ENCODE measurements around the gene CDK5RAP1.

The CDK5RAP1 gene

DNA sequence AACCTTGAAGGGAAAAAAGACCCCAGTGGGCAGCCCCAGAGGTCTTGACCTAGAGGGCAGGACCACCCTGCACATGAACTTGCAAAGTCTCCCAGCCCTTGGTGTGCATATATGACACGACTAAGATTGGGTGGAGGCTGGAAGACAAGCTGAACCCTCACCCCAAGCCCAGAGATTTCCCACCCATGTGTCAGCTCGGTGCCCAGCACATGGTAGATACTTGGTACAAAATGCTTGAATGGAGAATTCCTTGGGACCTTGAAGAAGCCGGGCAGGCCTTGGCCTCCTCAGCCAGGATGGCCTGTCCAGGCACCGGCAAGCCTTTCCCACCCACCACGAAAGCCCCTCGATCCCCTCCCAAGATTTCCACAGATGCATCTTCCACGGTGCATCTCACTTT, 67.7 kb downstream of the CDK5RAP1 start:
- Histone ChIP-seq H3K36me3 (no peaks in the 10 kb centered on the region), H3K27me3 (peaks cover 5% of the 10 kb centered on the region), H3K9me3 (no peaks in the 10 kb centered on the region), H3K27ac (no peak overlapping the region), H3K4me1 (ENCODE audit: control insufficient read depth in 1 of 2, insufficient read depth in 1 of 2, low read depth in 1 of 2, low read length in 1 of 2) (no peaks in the 10 kb centered on the region), H3K4me3 (ENCODE audit: low read depth in 1 of 2, low read length in 1 of 2) (no peak overlapping the region)
- TF ChIP-seq, protein P1, sequence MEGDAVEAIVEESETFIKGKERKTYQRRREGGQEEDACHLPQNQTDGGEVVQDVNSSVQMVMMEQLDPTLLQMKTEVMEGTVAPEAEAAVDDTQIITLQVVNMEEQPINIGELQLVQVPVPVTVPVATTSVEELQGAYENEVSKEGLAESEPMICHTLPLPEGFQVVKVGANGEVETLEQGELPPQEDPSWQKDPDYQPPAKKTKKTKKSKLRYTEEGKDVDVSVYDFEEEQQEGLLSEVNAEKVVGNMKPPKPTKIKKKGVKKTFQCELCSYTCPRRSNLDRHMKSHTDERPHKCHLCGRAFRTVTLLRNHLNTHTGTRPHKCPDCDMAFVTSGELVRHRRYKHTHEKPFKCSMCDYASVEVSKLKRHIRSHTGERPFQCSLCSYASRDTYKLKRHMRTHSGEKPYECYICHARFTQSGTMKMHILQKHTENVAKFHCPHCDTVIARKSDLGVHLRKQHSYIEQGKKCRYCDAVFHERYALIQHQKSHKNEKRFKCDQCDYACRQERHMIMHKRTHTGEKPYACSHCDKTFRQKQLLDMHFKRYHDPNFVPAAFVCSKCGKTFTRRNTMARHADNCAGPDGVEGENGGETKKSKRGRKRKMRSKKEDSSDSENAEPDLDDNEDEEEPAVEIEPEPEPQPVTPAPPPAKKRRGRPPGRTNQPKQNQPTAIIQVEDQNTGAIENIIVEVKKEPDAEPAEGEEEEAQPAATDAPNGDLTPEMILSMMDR (IDR thresholded peaks at IDR 0.05), result no peak

DNA sequence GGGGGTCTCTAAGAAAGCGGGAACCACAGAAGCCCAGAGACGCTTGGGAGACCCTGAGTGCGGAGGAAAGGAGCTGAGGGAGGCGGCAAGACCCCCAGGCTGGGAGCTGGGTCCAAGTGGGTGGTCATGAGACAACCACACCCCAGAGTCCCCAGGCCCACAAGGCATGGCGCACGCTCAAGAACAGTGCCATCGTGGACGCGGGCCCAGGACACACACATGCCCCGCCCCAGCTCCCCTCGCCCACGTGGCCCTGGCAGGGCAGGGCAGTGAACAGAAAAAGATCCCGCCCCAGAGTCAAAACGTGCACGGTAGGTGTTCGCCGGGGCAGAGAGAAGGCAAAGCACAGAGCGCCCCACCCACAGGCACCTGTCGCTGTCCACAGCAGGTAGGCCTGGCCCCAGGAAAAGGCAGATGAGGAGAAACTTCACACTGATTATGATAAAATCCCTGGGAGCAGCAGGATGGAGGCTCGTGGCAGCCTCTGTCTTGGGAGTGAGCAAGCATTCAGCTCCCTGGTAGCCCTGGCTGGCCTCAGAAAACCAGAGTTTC, 68.3 kb downstream of the CDK5RAP1 start:
- H3K4me3 ChIP-seq (ENCODE audit: low read depth in 1 of 2, low read length in 1 of 2), result no peak overlapping the region
- no peaks in the 10 kb centered on the region for H3K9me3 ChIP-seq
- H3K36me3 ChIP-seq, result no peaks in the 10 kb centered on the region
- TF ChIP-seq, protein P1 (IDR thresholded peaks at IDR 0.05), result no peak
- peaks cover 10% of the 10 kb centered on the region for H3K27me3 ChIP-seq
- H3K27ac ChIP-seq, result no peak overlapping the region
- no peaks in the 10 kb centered on the region for H3K4me1 ChIP-seq (ENCODE audit: control insufficient read depth in 1 of 2, insufficient read depth in 1 of 2, low read depth in 1 of 2, low read length in 1 of 2)

GRCh38 chr20:33328157-33329137, 72.9 kb downstream of the CDK5RAP1 start:
- no peak overlapping the region for H3K4me3 ChIP-seq (ENCODE audit: low read depth in 1 of 2, low read length in 1 of 2)
- H3K27ac ChIP-seq, result no peak overlapping the region
- TF ChIP-seq, protein P1 (IDR thresholded peaks at IDR 0.05), result no peak
- H3K36me3 ChIP-seq, result no peaks in the 10 kb centered on the region
- peaks cover 10% of the 10 kb centered on the region for H3K27me3 ChIP-seq
- no peaks in the 10 kb centered on the region for H3K9me3 ChIP-seq
- H3K4me1 ChIP-seq (ENCODE audit: control insufficient read depth in 1 of 2, insufficient read depth in 1 of 2, low read depth in 1 of 2, low read length in 1 of 2), result peaks cover 0 to 2% of the 10 kb centered on the region in 2 experiments

GRCh38 chr20:33325350-33325749, 76.0 kb downstream of the CDK5RAP1 start:
- TF ChIP-seq, protein P1 (IDR thresholded peaks at IDR 0.05), result no peak
- H3K27me3 ChIP-seq, result peaks cover 21% of the 10 kb centered on the region

DNA sequence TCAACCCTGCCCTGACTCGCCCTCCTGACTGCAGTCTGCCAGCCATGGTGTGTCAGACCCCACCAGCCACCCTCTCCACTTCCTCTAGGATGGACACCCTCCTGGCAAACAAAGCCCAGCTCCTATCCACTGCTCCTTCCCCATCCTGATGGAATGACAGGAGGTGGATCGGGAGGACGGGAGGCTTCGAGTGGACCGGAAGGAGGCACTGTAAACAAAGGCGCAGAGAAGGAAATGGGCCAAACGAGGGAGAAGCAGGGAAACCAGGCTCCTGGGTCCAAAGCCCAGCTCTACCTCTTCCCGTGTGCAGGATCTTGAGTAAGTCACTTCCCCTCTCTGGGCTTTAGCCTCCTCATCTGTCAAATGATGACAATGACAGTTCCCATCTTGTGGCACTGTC, 78.1 kb downstream of the CDK5RAP1 start:
- peaks cover 24% of the 10 kb centered on the region for H3K27me3 ChIP-seq
- no peak overlapping the region for H3K27ac ChIP-seq
- TF ChIP-seq, protein P1 (IDR thresholded peaks at IDR 0.05), result no peak
- peaks cover 0 to 7% of the 10 kb centered on the region in 2 experiments for H3K4me1 ChIP-seq (ENCODE audit: control insufficient read depth in 1 of 2, insufficient read depth in 1 of 2, low read depth in 1 of 2, low read length in 1 of 2)
- no peaks in the 10 kb centered on the region for H3K9me3 ChIP-seq
- no peaks in the 10 kb centered on the region for H3K36me3 ChIP-seq
- H3K4me3 ChIP-seq (ENCODE audit: low read depth in 1 of 2, low read length in 1 of 2), result no peak overlapping the region

More at GRCh38 chr20:33325350-33325749, 76.0 kb downstream of the CDK5RAP1 start:
- no peaks in the 10 kb centered on the region for H3K9me3 ChIP-seq
- no peaks in the 10 kb centered on the region for H3K36me3 ChIP-seq
- H3K4me3 ChIP-seq (ENCODE audit: low read depth in 1 of 2, low read length in 1 of 2), result no peak overlapping the region
- no peak overlapping the region for H3K27ac ChIP-seq
- H3K4me1 ChIP-seq (ENCODE audit: control insufficient read depth in 1 of 2, insufficient read depth in 1 of 2, low read depth in 1 of 2, low read length in 1 of 2), result peaks cover 0 to 7% of the 10 kb centered on the region in 2 experiments

Measured in neutrophil (primary cell).